A204.1 (cell line): ENCODE data around the gene FAF1.
A peak's percentile ranks its signal among the peaks of the same experiment; 100 is the strongest.

ENCODE experiments used
- FAIRE-seq: peaks from 2 replicates; lab custom pipeline; 2012; peaks lifted over from hg19 to GRCh38; lab: Jason Lieb, UNC

Gene FAF1

DNA sequence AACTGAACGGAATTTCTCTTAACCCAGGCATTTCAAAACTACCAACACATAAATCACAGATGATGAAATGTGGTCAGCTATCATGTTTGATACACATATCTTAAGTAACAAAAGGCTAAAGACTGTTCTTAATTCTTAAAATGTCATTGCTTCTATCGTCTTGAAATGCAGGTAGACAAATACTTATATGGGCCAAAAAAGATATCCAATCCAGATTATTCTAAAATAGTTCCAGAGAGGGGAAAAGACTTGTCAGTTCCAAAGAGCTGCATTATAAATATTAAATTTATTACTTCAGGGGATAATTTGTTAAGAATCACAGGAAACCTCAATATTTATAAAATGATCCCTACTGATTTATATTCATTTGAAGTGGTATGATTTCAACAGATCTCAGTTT, 259.4 kb downstream of the FAF1 start:
- no peak for FAIRE-seq

DNA sequence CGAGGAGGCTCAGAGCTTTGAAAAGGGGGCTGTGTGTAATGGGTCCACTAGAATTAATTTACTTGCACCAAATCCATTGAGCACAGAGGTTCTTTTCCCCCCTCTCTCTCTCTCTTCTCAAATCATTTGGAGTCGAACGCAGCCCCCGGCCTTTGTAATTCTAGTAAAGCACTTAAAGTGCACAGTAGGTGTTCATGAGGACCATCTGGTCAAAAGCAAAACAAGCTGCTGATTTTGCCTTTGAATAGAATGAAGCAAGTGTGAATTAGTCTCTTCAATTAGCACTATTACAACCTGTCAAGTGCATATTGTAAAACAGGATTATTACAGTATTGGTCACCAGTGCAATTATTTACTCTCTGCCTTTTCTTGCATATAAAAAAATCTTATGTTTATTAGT, 259.9 kb downstream of the FAF1 start:
- no peak for FAIRE-seq

DNA sequence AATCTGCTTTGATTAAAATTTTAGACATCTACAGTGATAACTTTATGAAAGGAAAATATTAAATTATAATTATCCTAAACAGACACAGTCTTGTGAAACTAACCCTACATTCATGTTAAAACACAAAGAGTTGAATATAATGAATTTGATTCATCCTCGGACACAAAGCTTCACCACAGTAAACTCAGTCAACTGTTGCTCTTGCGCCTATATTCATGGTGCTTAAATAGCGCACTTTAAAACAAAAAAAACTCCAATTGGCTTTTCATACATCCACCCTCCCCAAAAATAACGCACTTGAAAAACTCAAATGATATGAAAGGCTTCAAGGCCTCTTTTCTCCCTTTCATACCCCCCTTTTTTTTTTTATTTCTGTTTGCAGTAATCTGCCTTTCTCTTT, 260.3 kb downstream of the FAF1 start:
- no peak for FAIRE-seq

DNA sequence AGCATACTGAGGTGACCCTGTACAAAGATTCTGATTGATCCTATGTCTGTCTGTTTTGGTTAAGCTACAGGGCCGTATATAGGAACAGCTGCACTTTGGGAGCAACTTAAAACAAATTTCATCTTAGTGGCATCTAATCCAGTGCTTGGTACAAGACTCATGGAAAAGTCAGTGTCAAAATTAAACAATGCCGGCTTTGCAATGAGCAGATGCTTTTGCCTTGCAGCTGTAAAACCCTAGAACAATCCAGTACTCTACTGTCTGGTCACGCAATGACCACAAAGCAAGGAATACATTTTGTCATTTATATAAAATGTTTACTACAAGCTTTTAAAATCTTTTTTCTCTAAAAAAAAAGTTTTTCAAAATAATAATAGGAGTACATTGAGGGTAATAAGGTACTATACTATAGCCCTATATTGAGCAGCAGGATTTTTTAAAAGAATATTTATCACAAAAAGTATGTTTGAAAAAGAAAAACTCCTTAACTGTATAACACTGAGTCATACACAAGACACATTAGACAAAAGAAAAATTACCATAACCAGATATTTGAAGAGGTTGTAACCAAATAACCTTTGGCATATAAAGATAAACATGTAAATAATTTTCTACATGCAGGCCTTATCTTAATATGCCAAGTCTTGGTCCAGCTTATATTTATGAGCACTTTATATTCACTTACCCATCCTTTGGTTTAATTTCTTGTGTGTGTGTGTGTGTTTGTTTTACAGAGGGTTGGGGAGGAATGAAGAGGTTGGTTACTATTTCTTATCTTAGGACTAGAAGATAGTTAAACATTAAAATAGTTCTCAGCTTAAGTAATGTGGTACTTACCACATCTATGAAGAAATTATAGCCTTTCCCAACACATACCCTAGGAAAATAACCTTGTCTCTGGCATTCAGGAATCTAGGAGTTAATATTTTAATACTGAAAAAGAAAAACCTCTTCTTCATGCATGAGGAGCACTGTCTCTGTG, 262.3 kb downstream of the FAF1 start:
- peak; percentile 3 for FAIRE-seq

DNA sequence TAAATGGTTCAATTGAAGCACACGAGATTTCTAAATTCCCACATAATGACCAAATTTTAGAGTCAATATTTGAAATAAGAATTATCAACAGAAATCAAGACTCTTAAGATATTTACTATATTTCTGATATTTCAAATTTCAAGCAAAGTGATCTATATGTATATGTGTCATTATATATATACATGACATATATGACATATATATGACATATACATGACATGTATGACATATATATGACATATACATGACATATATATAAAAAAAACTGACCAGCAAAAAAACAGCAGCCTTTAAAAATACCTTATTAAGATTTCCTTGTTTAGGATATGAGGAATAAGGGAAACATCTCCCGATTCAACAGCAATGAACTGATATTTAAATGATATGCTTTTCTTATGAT, 266.2 kb downstream of the FAF1 start:
- FAIRE-seq: peak; percentile 90

DNA sequence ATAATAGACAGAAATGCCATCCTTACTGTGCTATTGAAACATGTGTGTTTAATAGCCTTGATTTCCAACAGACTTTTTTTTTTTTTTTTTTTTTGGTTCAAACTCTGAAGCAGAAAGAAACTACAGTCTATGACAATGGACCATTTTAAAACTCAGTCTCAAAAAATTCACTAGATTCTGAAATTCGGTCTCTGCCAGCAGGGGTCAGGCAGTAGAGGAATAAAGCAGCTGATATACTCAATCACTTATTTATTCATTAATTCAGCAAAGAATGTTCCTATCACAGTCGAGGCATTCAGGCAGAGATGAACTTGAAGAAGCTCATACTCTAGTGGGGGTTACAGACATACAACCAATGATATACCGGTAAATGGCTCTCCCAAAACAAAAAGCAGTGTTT, 275.9 kb downstream of the FAF1 start:
- no peak for FAIRE-seq

DNA sequence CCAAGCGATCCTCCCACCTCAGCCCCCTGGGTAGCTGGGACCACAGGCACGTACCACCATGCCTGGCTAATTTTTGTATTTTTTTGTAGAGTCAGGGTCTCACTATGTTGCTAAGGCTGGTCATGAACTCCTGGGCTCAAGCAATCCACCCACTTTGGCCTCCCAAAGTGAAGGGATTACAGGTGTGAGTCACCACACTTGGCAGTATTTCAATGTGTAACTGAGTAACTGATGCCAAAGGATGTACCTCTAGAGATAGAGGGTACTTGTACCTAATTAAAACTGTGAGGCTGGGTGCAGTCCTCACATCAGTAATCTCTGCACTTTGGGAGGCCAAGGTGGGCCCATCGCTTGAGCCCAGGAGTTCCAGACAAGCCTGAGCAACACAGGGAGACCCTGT, 278.1 kb downstream of the FAF1 start:
- no peak for FAIRE-seq

DNA sequence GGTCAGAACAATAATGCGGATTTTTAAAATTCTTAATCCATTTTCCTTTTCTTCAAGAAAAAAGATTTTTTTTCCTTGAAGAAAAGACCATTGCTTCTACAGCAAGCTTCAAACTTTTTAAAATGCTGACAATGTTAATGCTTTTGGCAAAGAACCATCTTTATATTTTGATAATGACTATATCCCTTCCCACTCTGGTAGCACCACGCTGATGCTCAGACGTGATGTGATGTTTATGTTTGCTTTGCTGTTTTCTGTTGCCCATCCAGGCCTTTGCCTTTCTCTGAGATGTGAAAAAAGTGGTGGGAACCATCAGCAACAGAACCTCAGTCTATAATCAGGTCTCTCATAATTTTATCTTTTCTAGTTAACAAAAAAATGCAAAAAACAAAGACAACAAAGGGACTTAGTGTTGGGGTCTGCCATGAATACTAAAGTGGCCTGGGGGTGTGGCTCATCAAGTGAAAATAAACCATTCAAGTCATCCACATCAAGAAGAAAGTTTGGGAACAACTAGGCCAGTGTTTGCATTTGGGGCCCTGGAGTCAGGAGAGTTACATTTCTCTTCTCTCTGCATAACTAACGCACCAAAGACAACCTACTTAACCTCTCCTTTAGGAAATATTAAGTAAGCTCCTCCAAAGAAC, 292.2 kb downstream of the FAF1 start:
- no peak for FAIRE-seq

DNA sequence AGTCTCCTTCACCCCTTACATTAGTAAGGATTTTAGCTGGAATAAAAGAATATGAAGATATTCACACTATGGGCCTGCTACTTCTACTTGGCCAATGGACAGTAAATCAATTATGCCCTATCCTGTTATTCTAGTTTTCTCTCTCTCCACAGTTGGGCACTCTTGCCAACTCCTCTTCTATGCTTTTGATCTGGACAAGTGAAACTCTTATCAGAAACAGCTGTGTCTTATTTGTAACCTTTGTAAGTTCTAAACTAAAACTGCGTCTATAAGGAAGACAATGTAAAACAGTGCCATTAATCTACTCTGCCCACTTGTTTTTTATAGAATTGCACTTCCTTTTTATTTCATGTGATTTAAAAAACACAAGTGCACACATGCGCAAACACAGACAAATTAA, 292.8 kb downstream of the FAF1 start:
- no peak for FAIRE-seq

DNA sequence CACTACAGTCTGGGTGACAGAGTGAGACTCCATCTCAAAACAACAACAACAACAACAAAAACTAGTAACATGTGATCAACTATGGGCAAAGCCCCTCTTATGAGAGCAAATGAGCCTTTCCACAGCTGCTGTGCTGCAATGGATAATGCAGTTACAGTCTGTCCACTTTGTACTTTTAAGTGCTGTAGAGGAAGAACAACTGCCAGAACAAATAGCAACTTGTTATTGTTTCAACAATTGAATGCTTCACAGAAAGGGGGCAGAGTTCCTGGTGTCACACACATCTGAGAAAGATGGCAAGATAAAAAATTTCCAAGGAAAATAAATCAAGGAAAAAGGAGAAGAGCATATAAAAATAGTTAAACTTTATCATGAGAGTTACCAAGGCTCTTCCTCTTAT, 293.2 kb downstream of the FAF1 start:
- no peak for FAIRE-seq

DNA sequence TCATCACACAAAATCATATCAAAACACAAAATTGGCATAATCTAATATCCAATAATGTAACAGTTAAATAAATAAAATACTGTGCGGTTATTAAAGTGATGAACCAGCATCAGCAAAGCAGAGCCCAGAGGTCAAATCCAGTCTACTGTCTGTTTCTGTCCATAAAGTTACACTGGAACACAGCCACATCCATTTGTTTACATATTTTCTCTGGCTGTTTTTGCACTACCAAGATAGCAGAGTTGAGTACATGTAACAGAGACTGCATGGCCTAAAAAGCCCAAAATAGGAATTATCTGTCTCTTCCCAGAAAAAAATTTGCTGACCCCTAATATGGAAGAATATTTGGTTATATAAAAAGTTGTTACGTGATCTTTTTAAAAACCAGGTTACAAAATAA, 294.7 kb downstream of the FAF1 start:
- FAIRE-seq: no peak

DNA sequence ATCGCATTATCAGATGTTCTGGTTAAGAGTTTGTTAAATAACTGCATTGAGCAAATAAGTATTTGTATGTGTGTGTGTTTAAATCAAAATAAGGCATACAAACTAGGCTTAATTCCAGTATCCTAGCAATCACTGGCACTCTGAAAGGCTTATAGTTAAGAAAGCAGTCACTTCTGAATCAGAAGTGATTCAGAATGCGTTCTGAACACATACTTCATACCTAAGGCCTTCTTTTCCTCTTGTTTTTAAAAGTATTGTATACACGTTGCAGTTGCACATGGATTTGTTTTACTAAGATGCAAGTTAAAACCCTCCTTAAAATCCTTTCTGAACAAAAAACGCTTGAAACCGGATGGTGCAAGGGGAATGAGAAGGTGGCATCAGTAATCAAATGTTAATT, 298.4 kb downstream of the FAF1 start:
- no peak for FAIRE-seq

DNA sequence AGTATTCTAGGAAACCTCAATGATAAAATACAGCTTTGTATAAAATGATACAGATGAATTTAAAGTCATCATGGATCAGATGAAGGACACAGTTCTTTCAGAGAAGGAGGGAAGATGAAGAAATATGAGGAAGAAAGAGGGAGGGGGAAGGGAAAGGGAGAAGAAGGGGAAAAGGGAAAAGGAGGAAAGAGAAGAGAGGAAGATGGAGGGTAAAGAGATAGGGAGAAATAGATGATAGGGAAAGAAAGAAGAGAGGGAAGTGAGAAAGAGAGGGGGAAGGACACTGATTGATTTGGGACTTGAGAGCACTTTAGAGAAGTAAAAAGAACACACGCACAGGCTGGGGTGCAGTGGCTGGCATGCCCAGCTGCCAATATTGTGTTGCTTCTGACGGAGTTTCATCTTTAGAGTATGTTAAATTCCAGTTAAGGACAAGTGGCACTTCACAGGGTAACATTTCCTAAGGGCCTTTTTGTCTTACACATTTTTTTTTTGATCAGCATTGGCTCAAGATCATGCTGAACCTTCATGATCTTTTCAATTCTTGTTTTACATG, 300.9 kb downstream of the FAF1 start:
- FAIRE-seq: no peak

DNA sequence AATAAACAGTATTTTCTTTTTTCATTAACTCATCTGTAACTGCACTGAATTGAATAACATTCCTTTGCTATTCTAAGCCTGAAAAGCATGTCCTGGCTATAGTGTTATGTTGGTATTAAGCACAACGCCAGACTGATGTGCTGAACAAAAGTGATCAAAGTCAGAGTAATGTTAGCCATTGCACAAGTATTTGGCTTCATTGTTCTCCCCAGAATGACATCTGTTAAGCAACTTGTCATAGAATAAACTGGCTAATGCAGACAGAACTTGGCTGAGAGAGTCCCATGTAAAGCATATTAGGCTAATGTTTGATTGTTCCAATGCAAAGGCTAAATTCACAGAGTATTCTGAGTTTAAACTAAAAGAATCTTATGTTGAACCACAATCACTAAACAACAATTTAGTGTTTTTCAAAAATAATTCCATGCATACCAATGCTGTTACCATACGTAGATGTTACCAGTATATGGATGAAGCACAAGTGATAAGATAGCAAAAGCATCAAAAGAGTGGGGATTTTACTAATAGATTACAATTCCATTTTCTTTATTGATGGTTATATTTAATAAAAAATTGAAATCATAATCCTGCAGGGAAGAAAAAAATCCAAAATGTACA, 301.5 kb downstream of the FAF1 start:
- no peak for FAIRE-seq

DNA sequence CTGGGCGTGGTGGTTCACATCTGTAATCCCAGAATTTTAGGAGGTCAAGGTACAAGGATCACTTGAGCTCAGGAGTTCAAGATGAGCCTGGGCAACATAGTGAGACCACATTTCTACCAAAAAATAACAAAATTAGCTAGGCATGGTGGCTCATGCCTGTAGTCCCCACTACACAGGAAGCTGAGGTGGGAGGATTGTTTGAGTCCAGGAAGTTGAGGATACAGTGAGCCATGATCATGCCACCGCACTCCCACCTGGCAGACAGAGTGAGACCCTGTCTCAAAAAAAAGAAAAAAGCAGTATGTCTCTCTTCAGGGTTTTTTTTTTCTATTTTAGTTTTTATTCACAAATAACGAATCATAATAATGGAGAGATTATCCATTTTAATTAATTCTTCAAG, 303.1 kb downstream of the FAF1 start:
- FAIRE-seq: no peak

DNA sequence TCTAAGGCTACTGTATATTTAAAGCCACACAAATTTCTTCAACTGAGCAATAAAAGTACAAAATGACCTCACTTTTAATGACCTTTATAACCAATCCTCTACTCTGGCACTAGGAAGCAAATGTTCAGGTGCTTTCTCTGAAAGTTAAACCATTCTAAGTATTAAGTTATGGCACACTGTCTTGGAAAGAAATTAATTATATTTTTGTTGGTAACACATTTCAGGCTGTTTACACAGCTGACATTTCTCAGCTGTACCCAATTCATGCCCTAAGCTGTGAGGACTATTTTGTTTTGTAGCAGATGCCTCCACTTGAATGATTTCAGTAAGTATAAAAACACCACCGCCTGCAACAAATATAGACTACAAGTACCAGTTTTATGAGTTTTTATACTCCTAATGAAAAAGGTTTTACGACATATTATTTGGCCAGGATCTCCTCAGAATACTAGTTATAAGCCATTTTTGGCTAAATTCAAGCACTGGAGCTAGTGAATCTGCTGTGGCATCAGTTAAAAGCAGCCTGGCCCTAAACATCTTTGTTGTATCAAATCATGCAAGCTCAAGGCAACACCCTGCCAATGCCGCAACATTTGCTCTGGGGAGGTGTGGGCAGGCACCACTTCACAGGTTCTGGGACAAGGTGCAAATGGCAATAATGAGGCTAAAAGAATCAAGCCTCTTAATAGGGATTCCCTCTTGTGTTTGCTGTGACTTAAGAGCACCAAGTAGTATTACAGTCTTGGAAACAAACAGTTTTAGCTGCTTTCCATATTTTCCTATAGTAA, 308.4 kb downstream of the FAF1 start:
- FAIRE-seq: no peak

DNA sequence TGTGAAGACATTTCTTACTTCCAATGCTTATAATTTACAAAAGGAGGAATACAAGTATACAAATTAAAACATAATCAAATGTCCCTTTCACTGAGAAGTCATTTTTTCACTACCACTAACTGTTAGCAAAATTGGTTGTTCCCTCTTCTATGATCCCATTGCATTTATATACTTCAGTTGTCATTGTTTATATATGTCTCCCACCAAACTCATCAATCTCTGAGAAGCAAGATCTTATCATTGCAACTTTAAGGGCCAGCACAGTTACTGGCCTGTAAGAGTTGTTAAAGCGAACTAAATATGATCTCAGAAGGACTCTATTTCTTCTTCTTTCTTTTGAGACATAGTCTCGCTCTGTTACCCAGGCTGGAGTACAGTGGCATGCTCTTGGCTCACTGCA, 313.5 kb downstream of the FAF1 start:
- no peak for FAIRE-seq

DNA sequence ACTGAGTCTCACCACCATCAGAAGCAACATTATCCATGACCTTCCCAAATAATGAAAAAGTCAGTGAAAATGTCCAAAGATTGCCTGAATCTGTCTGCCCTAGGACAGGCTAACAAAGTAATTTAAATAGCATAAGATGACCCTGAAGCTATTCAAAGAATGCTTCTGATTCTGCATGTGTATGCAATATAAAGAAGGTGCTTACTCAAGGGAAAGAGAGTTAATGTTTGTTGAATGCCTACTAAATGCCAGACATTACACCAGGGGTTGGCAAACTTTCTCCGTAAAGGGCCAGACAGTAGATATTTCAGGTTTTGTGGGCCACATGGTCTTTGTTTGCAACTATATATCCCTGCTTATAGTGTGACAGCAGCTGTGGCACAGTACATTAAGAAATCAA, 314.9 kb downstream of the FAF1 start:
- no peak for FAIRE-seq

DNA sequence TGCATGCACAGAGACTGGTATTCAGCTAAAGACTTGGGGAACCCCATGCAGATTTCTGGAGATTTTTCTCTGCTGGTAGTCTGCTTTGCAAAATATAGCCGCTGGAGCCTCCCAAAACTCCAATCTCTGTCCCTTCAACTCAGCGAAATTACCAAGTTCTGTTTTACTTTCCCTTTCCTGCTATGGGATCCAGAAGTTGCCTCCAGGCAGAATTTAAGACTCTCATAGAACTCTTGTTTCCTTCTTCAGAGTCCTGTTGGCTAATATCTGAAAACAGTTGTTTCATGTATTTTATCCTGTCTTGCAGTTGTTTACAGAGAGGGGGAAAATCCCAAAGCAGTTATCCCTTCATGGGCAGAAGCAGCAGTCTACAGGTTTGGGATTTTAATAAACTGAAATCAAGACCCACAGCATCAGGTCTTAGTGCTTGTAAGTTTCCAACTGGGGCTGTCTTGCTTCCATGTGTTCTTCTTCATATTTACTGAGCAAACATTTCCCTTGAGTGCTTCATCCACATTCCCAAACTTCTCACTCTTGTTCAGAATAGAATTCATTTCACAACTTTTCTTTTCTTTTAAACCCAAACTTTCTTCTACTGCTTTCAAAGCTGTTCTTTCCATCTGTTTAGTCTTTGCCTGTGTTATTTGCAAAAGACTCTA, 315.5 kb downstream of the FAF1 start:
- no peak for FAIRE-seq

DNA sequence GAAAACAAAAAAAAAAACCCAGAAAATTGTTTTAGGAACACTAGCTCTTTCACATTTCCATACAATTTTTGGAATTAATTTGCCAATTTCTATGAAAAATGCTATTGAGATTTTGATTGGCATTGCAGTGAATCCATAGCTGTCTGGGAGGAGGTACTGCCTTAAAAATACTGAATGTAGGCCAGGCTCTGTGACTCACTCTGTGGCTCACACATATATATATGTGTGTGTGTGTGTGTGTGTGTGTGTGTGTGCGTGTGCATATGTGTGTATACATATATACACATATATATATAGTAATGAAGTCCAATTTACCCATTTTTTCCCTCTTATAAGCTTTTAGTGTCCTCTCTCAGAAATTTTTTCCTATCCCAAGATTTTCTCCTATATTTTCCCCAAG, 322.6 kb downstream of the FAF1 start:
- FAIRE-seq: no peak

DNA sequence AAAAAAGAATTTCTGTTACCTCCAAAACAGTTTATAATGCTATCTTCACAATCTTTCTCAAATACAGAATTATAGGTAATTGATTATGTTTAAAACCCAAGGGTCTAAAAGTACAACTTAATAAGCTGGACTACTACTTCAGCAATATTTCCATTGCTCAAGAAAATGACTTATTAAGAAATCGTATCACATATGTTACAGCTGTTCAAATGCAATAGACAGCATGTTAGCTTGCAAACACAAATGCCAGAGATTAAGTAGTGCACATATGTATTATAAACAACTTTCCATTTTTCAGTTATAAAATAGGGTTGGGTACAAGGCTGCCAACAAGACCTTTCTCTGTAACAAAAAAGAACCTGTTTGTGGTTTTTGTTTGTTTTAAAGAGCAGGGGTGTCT, 325.8 kb downstream of the FAF1 start:
- FAIRE-seq: no peak

DNA sequence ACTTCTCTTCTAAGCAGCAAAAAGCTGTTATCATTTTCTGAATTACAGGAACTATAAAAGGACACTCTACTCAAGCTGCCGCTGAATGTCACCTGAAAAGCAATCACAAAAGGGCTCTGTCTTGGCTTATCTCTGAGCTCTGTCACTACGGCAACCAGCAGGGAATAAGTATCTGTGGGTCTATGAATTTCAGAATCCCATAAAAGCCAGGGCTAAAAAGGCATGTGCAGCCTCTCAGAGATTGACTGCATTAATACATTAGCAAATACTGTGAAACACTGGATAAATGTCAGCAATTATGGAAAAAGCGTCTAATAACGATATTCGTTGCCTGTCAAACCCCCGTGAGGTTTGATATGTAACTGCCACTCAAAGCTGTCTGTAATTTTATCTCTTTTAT, 326.6 kb downstream of the FAF1 start:
- FAIRE-seq: no peak
